SK-N-SH treated with all-trans-retinoic acid at 6 μM for 48 hours (cell line): Measurements from ENCODE around the gene STK32B.

Experiments used
- TCF4 ChIP-seq: fragments of 250-450 bp; sonication (Bioruptor Pico); IDR thresholded peaks from 2 replicates; pipeline ENCODE4 v1.8.0; 2021; ENCODE audit warnings: mild to moderate bottlenecking, moderate library complexity, borderline replicate concordance
- TF ChIP-seq, protein P1 (sequence below): fragments of 250-450 bp; sonication (Bioruptor Pico); IDR thresholded peaks from 2 replicates; pipeline ENCODE4 v1.8.0; 2020; ENCODE audit warnings: mild to moderate bottlenecking, moderate library complexity, borderline replicate concordance

GRCh38 chr4:5424211-5424610, 372.9 kb downstream of the STK32B start:
- TF ChIP-seq, protein P1, sequence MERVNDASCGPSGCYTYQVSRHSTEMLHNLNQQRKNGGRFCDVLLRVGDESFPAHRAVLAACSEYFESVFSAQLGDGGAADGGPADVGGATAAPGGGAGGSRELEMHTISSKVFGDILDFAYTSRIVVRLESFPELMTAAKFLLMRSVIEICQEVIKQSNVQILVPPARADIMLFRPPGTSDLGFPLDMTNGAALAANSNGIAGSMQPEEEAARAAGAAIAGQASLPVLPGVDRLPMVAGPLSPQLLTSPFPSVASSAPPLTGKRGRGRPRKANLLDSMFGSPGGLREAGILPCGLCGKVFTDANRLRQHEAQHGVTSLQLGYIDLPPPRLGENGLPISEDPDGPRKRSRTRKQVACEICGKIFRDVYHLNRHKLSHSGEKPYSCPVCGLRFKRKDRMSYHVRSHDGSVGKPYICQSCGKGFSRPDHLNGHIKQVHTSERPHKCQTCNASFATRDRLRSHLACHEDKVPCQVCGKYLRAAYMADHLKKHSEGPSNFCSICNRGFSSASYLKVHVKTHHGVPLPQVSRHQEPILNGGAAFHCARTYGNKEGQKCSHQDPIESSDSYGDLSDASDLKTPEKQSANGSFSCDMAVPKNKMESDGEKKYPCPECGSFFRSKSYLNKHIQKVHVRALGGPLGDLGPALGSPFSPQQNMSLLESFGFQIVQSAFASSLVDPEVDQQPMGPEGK = no peak
- TF ChIP-seq TCF4 (CRISPR knock-in tag) = no peak
